A549 (cell line): Measurements from ENCODE around the gene NFKB2. TPM values are rescaled to one million over a fixed set of nuclear protein-coding genes. Genes with fewer than 3 reads are reported as not detected.

Source experiments
- ATAC-seq, 2 experiments: fragments of 200-7000 bp in 1 of 2; fragments of >200 bp in 1 of 2; cut with Nextera tagmentation in 1 of 2; cut with Tn5 transposase in 1 of 2; 3 replicates each; pipeline versions ENCODE4 v1.8.0 to v1.9.1; 2018 to 2020; ENCODE audit warnings: mild to moderate bottlenecking in 1 of 2, moderate library complexity in 1 of 2
- CTCF ChIA-PET: fragments of 300-600 bp; sonication (Branson Sonifier 250); formaldehyde crosslinking; extraction: SDS; loops from one replicate; lab custom pipeline; 2021; ENCODE audit warnings: antibody characterized with exemption, inconsistent platforms; lab: Yijun Ruan, JAX
- POLR2A ChIA-PET: fragments of 350-600 bp; formaldehyde crosslinking; extraction: SDS; loops from one replicate; lab custom pipeline; 2021; ENCODE audit warnings: antibody characterized with exemption, inconsistent platforms; lab: Yijun Ruan, JAX
- DNase-seq, 2 experiments: peaks; one replicate each; pipeline versions ENCODE4 v3.0.0 to v3.0.0-alpha.2; 2011 to 2016; ENCODE audit warnings: low read depth in 1 of 2, low spot score in 1 of 2
- FAIRE-seq: peaks from 2 replicates; lab custom pipeline; 2011; peaks lifted over from hg19 to GRCh38; lab: Jason Lieb, UNC
- H3K27ac ChIP-seq, 2 experiments: fragments of >200 bp; sonication (Bioruptor Twin); formaldehyde crosslinking; 3 replicates each; pipeline ENCODE4 v1.5.1; 2016 to 2017
- H3K4me1 ChIP-seq: fragments of >200 bp; sonication (Bioruptor Twin); formaldehyde crosslinking; 3 replicates; pipeline ENCODE4 v1.6.1; 2016
- H3K4me2 ChIP-seq: fragments of >200 bp; sonication (Bioruptor Twin); formaldehyde crosslinking; 3 replicates; pipeline ENCODE4 v1.6.1; 2016
- H3K4me3 ChIP-seq: fragments of >200 bp; sonication (Bioruptor Twin); formaldehyde crosslinking; 3 replicates; pipeline ENCODE4 v1.5.1; 2016
- H3K9me3 ChIP-seq: fragments of >200 bp; sonication (Bioruptor Twin); formaldehyde crosslinking; 3 replicates; pipeline ENCODE4 v1.6.1; 2016
- BHLHE40 ChIP-seq: IDR thresholded peaks from 2 replicates; pipeline ENCODE4 v1.6.1; 2012; ENCODE audit warnings: low read depth, low read length, inconsistent platforms
- CBX2 ChIP-seq: fragments of 200-600 bp; sonication (generic); IDR thresholded peaks from 2 replicates; pipeline ENCODE4 v1.6.1; 2016; ENCODE audit warnings: low read depth, mild to moderate bottlenecking, borderline replicate concordance
- CBX8 ChIP-seq: fragments of 200-600 bp; sonication (generic); IDR thresholded peaks from 2 replicates; pipeline ENCODE4 v1.6.1; 2016
- CEBPB ChIP-seq, 2 experiments: fragments of >200 bp in 1 of 2; sonication (Bioruptor Twin) in 1 of 2; formaldehyde crosslinking in 1 of 2; IDR thresholded peaks; 2 replicates each; pipeline ENCODE4 v1.6.1; 2012 to 2016
- EHMT2 ChIP-seq: fragments of 200-600 bp; sonication (generic); IDR thresholded peaks from 2 replicates; pipeline ENCODE4 v1.6.1; 2016; ENCODE audit warnings: antibody characterized with exemption, low read depth, mild to moderate bottlenecking, moderate library complexity
- ESRRA ChIP-seq: fragments of 150-350 bp; IDR thresholded peaks from 2 replicates; pipeline ENCODE4 v1.6.1; 2014; ENCODE audit warnings: mild to moderate bottlenecking, low read length, borderline replicate concordance
- FOSB ChIP-seq: fragments of 250-450 bp; sonication (Bioruptor Pico); IDR thresholded peaks from 2 replicates; pipeline ENCODE4 v1.5.0; 2020; ENCODE audit warnings: mild to moderate bottlenecking, moderate library complexity
- FOSL2 ChIP-seq, 2 experiments: fragments of 450-650 bp in 1 of 2; fragments of >200 bp in 1 of 2; sonication (Bioruptor Twin) in 1 of 2; formaldehyde crosslinking; IDR thresholded peaks; 2 replicates each; pipeline versions ENCODE4 v1.5.0 to v1.6.1; 2016 to 2020; ENCODE audit warnings: mild to moderate bottlenecking in 1 of 2, moderate library complexity in 1 of 2
- FOXS1 ChIP-seq: fragments of 250-450 bp; sonication (Bioruptor Pico); IDR thresholded peaks from 2 replicates; pipeline ENCODE4 v1.5.0; 2020; ENCODE audit warnings: mild to moderate bottlenecking, moderate library complexity
- HDAC2 ChIP-seq: fragments of 200-600 bp; sonication (generic); IDR thresholded peaks from 2 replicates; pipeline ENCODE4 v1.6.1; 2016
- HMGXB4 ChIP-seq: fragments of 250-450 bp; sonication (Bioruptor Pico); IDR thresholded peaks from 2 replicates; pipeline ENCODE4 v1.5.0; 2021; ENCODE audit warnings: mild to moderate bottlenecking, moderate library complexity, borderline replicate concordance
- KDM1A ChIP-seq: fragments of 200-600 bp; sonication (generic); IDR thresholded peaks from 2 replicates; pipeline ENCODE4 v1.6.1; 2016; ENCODE audit warnings: low read depth, mild to moderate bottlenecking
- MAX ChIP-seq: IDR thresholded peaks from 2 replicates; pipeline ENCODE4 v1.6.1; 2012
- MYC ChIP-seq: IDR thresholded peaks from 2 replicates; pipeline ENCODE4 v1.6.1; 2012; ENCODE audit warnings: mild to moderate bottlenecking, inconsistent platforms, low read length, improper control_type of control experiment, borderline replicate concordance
- NFE2L2 ChIP-seq: fragments of 150-350 bp; conservative IDR thresholded peaks from 2 replicates; pipeline ENCODE4 v1.6.1; 2014; ENCODE audit warnings: low read length
- PHF8 ChIP-seq: fragments of 200-600 bp; sonication (generic); IDR thresholded peaks from 2 replicates; pipeline ENCODE4 v1.6.1; 2016; ENCODE audit warnings: low read depth, mild to moderate bottlenecking, antibody characterized with exemption, moderate library complexity, borderline replicate concordance
- POLR2AphosphoS2 ChIP-seq: conservative IDR thresholded peaks from 2 replicates; pipeline ENCODE4 v1.6.1; 2012; ENCODE audit warnings: low read length, improper control_type of control experiment, inconsistent platforms
- RAD21 ChIP-seq, 2 experiments: fragments of >200 bp in 1 of 2; sonication (Bioruptor Twin) in 1 of 2; formaldehyde crosslinking in 1 of 2; IDR thresholded peaks in 1 of 2; conservative IDR thresholded peaks in 1 of 2; 2 replicates in 1 of 2; 3 replicates in 1 of 2; pipeline ENCODE4 v1.6.1; 2012 to 2018; ENCODE audit warnings: inconsistent platforms in 1 of 2
- RNF2 ChIP-seq: fragments of 200-600 bp; sonication (generic); IDR thresholded peaks from 2 replicates; pipeline ENCODE4 v1.6.1; 2016; ENCODE audit warnings: low read depth, mild to moderate bottlenecking, antibody characterized with exemption, moderate library complexity, borderline replicate concordance
- TFCP2L1 ChIP-seq: fragments of 250-450 bp; sonication (Bioruptor Pico); IDR thresholded peaks from 2 replicates; pipeline ENCODE4 v1.5.0; 2021; ENCODE audit warnings: mild to moderate bottlenecking
- ZFP36 ChIP-seq: fragments of 450-650 bp; IDR thresholded peaks from 2 replicates; pipeline ENCODE4 v1.6.1; 2014; ENCODE audit warnings: borderline replicate concordance; ENCODE audit not compliant: partially characterized antibody
- WGBS: methylation state at CpG from one replicate; pipeline ENCODE4 v1.1.6; 2017; ENCODE audit errors: missing lambda C conversion rate; 5-methylcytosine and 5-hydroxymethylcytosine counted together
- polyA plus RNA-seq, 4 experiments: library from polyadenylated mRNA; depleted of rRNA in 3 of 4; stranded (reverse); fragments of >200 nt; fragmentation: RNase III in 1 of 4; extraction: RNeasy Plus Mini Kit Qiagen cat#74134 plus additional on column Dnase treatment in 1 of 4; gene quantifications; 2 replicates in 3 of 4; 3 replicates in 1 of 4; pipeline ENCODE4 v1.2.3, GENCODE V29; 2011 to 2017
- TF ChIP-seq, protein P1 (sequence below): fragments of 150-350 bp; IDR thresholded peaks from 2 replicates; pipeline ENCODE4 v1.6.1; 2014; ENCODE audit warnings: low read depth, mild to moderate bottlenecking, low read length
- TF ChIP-seq, protein P2 (sequence below): fragments of 450-650 bp; IDR thresholded peaks from 2 replicates; pipeline ENCODE4 v1.6.1; 2014; ENCODE audit warnings: antibody characterized with exemption

Gene NFKB2
- polyA plus RNA-seq, 2 of the 4 experiments (the other 2 are of a cell fraction): 27.6 to 35.7 TPM

- WGBS: 72% methylated on average over 13 of the region's 14 CpGs
- Histone ChIP-seq H3K9me3 (no peaks in the 10 kb centered on the region), H3K27ac (no peak overlapping the region), H3K4me3 (no peak overlapping the region), H3K4me2 (no peak overlapping the region), H3K4me1 (peaks cover 3% of the 10 kb centered on the region; the same call in 1 of the 3 replicates)
- DNase-seq (no peak), FAIRE-seq (no peak), ATAC-seq (no peak)
- ChIA-PET CTCF (interaction anchor here (1.0 to 7.7 kb wide), 9 partner anchors 8 to 243 kb away, joined by 3 to 90 read pairs (median 21); partner anchors contain the start of genes FBXL15 and NFKB2), POLR2A (interaction anchor here (1.1 kb wide), 1 partner anchor 14 kb away, joined by 3 read pairs; no protein-coding TSS in a partner anchor)
- TF ChIP-seq HDAC2 (no peak), CEBPB (IDR thresholded peaks at IDR 0.05) (no peak)
These were observed 16.1 kb downstream of the NFKB2 start for GRCh38 chr10:102411341-102412255.

DNA sequence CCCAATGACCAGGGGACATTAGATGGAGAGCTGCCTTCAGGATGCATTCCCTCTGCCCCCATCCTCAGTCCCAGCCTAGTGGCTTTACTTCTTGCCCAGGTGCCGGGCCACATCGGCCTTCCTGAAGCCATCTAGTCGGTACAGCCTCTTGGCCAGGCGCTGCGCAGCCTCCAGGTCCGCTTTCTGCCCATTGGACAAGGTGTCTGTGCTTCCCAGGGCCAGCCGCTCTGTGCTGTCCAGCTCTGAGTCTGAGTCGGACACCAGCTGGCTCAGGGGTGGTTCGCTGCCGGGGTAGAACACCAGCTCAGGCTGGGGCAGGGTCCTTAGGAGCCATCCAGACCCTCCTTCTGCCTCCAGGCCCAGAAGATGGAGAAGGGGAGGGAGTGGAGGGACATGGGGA lies 16.8 kb downstream of the NFKB2 start:
- TF ChIP-seq ESRRA (no peak), MYC (no peak), BHLHE40 (no peak), HDAC2 (no peak), KDM1A (no peak), CBX2 (no peak), FOSL2 (IDR thresholded peaks at IDR 0.05) (no peak), FOSL2 (CRISPR knock-in tag; IDR thresholded peaks at IDR 0.05) (no peak), RAD21 (conservative IDR thresholded peaks at IDR 0.05 in 1 of 2, IDR thresholded peaks at IDR 0.05 in 1 of 2) (no peak)
- TF ChIP-seq, protein P1, sequence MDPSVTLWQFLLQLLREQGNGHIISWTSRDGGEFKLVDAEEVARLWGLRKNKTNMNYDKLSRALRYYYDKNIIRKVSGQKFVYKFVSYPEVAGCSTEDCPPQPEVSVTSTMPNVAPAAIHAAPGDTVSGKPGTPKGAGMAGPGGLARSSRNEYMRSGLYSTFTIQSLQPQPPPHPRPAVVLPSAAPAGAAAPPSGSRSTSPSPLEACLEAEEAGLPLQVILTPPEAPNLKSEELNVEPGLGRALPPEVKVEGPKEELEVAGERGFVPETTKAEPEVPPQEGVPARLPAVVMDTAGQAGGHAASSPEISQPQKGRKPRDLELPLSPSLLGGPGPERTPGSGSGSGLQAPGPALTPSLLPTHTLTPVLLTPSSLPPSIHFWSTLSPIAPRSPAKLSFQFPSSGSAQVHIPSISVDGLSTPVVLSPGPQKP: no peak
- TF ChIP-seq, protein P2, sequence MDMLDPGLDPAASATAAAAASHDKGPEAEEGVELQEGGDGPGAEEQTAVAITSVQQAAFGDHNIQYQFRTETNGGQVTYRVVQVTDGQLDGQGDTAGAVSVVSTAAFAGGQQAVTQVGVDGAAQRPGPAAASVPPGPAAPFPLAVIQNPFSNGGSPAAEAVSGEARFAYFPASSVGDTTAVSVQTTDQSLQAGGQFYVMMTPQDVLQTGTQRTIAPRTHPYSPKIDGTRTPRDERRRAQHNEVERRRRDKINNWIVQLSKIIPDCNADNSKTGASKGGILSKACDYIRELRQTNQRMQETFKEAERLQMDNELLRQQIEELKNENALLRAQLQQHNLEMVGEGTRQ: no peak
- ChIA-PET CTCF (interaction anchor here (1.0 to 7.7 kb wide), 8 partner anchors 8 to 243 kb away, joined by 3 to 90 read pairs (median 25); partner anchors contain the start of genes FBXL15 and NFKB2), POLR2A (interaction anchor here (1.1 kb wide), 1 partner anchor 14 kb away, joined by 3 read pairs; no protein-coding TSS in a partner anchor)
- no peaks in the 10 kb centered on the region for H3K9me3 ChIP-seq
- no peak overlapping the region for H3K4me3 ChIP-seq
- FAIRE-seq: no peak
- no peak overlapping the region for H3K4me2 ChIP-seq
- no peak for DNase-seq
- H3K27ac ChIP-seq: no peak overlapping the region
- H3K4me1 ChIP-seq: peaks cover 3% of the 10 kb centered on the region; the same call in 1 of the 3 replicates
- 69% methylated on average over 6 of the region's 10 CpGs for WGBS
- no peak for ATAC-seq

- ChIA-PET CTCF (interaction anchor here (1.0 to 7.7 kb wide), 7 partner anchors 9 to 185 kb away, joined by 3 to 90 read pairs (median 29); partner anchors contain the start of genes FBXL15 and NFKB2), POLR2A (no interaction called here)
- H3K4me1 ChIP-seq: peaks cover 3% of the 10 kb centered on the region; the same call in 1 of the 3 replicates
- H3K4me3 ChIP-seq: no peak overlapping the region
- no peaks in the 10 kb centered on the region for H3K9me3 ChIP-seq
- H3K27ac ChIP-seq: no peak overlapping the region
- peak in 1 of 2 experiments; percentile 31 for DNase-seq
- ATAC-seq: no peak
- FAIRE-seq: no peak
- no peak overlapping the region for H3K4me2 ChIP-seq
- WGBS: 31% methylated on average over 5 of the region's 5 CpGs
- TF ChIP-seq RAD21 (conservative IDR thresholded peaks at IDR 0.05 in 1 of 2, IDR thresholded peaks at IDR 0.05 in 1 of 2) (no peak), FOSB (CRISPR knock-in tag) (no peak), TFCP2L1 (CRISPR knock-in tag) (no peak), FOXS1 (CRISPR knock-in tag) (no peak), EHMT2 (no peak), HMGXB4 (CRISPR knock-in tag) (no peak), NFE2L2 (no peak), POLR2AphosphoS2 (no peak), RNF2 (no peak), CEBPB (IDR thresholded peaks at IDR 0.05) (no peak), PHF8 (no peak), MAX (no peak), CBX8 (no peak), ZFP36 (no peak)
- TF ChIP-seq, protein P2: no peak
- TF ChIP-seq, protein P1: no peak
These were observed 17.7 kb downstream of the NFKB2 start for GRCh38 chr10:102413053-102413705.
